GM18868 (cell line): ENCODE results near the gene C12orf57.

Source experiments
- ATAC-seq: cut with Tn5 transposase; IDR thresholded peaks from one replicate; pipeline ENCODE4 v1.9.1; 2021; ENCODE audit warnings: mild to moderate bottlenecking, moderate library complexity; ENCODE audit not compliant: unreplicated experiment

Gene C12orf57

GRCh38 chr12:6963016-6963731 is 19.4 kb downstream of the C12orf57 start:
- ATAC-seq, result no peak

- no peak for ATAC-seq
Measured at GRCh38 chr12:6963791-6964413, 20.1 kb downstream of the C12orf57 start.

GRCh38 chr12:6964605-6965025 is 20.8 kb downstream of the C12orf57 start:
- no peak for ATAC-seq

DNA sequence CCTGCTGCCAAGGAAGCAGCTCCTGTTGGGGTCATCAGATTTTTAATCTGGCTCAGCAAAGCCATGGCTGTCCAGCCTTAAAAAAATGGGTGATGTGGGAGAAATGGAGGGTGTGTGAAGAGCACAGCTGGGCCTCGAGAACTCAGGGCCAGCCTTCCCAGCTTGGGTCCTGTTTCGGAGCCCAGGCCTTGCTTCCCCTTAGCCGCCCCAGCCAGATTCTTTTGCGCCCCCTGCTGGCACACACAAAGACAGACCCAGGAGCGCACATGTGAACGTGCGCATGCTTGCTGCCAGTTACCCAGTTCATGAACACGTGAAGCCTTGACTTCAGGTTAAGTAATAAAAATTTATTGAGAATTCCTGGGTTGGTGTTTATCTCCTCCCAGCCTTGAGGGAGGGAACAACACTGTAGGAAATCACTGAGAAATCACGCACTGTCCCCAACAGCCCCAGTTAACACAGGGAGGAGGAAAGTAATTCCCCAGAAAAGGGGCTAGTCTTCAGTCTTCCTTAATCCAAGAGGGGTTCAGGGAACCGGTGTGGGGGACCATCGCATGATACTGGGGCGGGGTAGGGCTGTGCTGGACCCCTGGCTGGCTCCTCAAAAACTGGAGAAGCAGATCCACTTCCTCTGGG is 21.3 kb downstream of the C12orf57 start:
- peak; percentile 45 for ATAC-seq

GRCh38 chr12:6965714-6966113 is 21.9 kb downstream of the C12orf57 start:
- ATAC-seq, result no peak

DNA sequence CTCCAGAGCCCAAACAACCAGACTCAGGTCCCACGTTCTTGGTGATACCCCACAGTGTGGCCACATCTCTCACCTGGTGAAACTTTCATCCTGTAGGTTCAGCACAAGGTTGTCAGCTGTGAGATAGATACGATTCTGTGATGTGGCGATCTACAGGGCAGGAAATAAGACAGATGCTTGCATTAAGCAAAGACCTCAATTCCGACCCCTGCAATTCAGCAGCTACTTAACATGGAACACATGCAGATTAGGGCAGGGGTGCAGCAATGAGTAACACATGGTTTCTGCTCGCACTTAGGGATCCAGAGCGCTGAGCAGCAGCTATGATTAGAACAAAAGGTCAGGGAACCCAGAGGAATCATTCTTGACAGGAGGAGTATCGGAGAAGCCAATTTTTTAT is 22.5 kb downstream of the C12orf57 start:
- no peak for ATAC-seq

DNA sequence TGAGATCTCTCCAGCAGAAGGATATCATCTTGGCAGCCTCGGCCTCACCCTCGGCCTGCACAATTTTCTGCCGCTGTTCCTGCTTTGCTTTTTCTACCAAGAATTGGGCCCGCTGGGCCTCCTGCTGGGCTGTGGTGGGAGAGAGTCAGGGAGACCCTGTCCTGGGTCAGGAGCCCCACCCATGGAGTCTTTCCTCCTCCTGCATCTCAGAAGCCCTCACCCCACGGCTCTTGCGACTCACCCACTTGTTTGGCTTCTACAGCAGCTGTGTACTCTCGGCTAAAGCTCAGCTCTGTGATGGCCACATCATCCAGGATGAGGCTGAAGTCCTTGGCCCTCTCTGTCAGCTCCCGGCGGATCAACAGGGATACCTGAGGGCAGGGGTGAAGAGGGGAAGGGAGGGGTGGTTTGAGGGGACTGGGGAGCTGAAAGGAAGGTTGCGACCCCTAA is 23.9 kb downstream of the C12orf57 start:
- no peak for ATAC-seq

- ATAC-seq, result no peak
Measured at GRCh38 chr12:6968426-6968825, 24.6 kb downstream of the C12orf57 start.

DNA sequence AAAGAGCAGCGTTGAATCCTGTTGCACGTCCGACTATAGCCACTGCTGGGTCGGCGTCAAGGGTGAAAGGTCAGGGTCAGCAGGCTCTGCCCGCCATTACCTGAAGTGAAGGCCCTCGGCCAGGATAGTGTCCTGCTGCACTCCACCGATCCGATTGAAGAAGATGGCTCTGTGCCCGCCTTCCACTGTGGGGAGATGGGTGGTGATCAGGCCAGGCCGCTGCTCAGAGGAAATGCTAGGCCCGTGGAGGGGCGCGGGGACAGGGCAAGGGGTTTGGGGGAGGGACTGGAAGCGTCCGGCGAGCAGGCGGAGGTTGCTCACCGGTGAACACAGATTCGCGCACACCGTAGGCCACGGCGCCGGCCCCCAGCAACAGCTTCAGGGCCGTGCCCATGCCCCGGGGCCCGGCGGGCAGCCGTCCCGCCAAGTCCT is 26.3 kb downstream of the C12orf57 start:
- no peak for ATAC-seq

GRCh38 chr12:6974180-6974579 is 30.4 kb downstream of the C12orf57 start:
- no peak for ATAC-seq

- no peak for ATAC-seq
Measured at GRCh38 chr12:6975297-6976032, 31.6 kb downstream of the C12orf57 start.

GRCh38 chr12:6977653-6978052 is 33.8 kb downstream of the C12orf57 start:
- no peak for ATAC-seq

GRCh38 chr12:6978188-6978587 is 34.4 kb downstream of the C12orf57 start:
- no peak for ATAC-seq

DNA sequence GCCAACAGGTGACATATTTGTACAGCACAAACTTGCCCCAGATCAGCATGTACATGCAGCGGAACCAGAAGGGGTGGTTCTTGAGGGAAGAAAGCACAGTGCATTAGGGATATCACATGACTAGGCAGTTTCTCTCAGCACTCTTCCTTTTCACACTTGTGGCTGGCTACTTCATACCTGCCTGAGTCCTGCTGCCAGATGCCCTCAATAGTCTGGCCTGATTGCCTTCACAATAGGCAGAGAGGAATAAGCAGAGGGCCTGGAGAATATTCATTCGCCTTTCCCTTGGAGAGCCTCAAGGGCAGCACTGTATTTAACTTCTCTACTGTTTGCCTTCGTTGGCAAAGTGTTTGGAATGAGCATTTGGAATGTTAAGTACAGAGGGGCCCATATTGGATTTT is 34.8 kb downstream of the C12orf57 start:
- ATAC-seq, result no peak

DNA sequence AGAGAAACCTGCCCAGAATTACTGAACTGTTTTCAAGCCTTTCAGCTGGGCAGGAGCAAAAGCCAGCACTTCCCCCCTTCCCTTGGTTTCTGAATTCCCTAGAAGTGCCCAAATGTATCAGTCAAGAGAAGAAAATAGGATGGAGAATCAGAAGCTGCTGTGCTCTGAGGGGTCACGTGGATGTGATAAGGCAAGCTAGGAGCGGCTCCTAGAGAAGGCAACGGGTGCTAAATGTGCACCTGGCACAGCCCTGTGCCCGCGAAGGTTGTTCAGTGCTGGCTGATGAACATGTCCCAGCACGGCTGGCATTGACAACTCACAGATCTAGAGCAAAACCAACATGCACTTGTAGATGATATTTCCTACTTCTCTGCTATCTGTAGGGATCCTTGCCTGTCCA is 35.2 kb downstream of the C12orf57 start:
- ATAC-seq, result no peak

GRCh38 chr12:6979453-6979852 is 35.6 kb downstream of the C12orf57 start:
- ATAC-seq, result no peak

GRCh38 chr12:6980075-6980474 is 36.3 kb downstream of the C12orf57 start:
- no peak for ATAC-seq

DNA sequence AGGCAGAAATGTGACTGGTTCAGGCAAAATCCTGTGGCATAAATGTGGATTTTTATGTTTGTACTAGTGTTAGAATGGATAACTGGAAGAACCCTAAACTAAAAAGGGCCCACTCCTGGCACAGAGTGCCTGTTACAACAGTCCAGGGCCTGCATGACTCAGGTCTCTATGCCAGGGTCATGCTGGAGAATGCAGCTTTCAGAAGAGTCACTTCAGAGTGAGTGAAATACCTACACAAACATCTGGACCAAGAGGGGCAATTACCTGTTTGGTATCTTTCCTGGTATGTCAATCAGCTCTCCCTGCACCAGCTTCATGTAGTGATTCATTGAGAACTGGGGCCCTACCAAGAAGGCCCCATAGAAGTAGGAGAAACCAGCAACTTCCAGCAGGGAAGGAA is 36.9 kb downstream of the C12orf57 start:
- ATAC-seq, result no peak

- no peak for ATAC-seq
Measured at GRCh38 chr12:6981152-6982052, 37.6 kb downstream of the C12orf57 start.

DNA sequence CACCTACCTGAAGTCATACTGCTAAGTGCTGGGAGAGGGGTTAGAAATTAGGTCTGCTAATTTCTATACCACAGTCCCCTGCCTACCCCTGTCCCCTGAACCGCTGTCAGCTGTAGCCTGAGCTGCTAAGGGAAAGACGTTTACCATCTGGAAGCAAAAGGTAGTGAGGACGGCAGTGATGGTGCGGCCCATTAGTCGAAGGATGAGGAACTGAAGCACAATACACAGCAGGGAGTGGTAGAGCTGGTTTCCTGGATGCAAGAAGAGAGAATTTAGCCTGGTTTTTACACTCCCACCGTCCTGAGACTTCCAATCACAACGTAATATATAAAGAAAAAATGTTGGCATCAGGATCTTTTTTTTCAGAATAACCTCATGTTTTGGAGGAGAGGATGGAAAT is 38.7 kb downstream of the C12orf57 start:
- no peak for ATAC-seq
